ENCODE measurements around the gene SNRPD2.
"Not testable (repeated sequence)": the region's sequence is repeated elsewhere in the genome, so short reads cannot be mapped to it uniquely, and the experiment has no call there.

Gene SNRPD2

DNA sequence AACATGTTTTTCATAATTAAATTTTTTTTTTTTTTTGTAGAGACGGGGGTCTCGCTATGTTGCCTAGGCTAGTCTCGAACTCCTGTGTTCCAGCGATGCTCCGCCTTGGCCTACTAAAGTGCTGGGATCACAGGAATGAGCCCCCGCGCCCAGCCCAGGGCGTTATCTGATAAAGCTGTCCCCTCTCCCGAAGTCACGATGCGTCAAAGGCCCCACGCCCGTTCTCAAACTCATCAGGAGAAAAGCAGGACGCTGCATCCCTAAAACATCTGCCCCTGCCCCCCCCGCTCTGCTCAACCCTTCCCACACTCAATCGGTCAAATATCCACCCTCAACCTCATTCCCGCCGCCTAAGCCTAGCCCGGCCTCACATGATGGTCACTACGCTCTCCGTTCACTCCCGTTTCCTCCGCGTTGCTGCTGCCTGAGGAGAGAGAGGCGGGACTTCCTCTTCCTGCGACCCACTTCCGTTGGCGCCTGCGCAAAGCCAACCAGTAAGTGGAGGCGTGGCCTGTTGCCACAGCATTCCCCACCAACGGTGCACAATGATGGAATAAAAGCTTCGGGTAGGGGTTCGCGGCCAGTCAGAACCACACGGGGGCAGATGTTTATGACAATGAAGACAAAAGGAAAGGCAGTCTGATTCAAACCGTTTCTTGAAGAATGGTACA lies at the start of gene SNRPD2:
SNRPD2 (minus strand) TSS at position 438 of the 671 bp plus-strand sequence; CDS start at position 373, 65 bp downstream.
- DNase-seq, result peak; percentile 96

DNA sequence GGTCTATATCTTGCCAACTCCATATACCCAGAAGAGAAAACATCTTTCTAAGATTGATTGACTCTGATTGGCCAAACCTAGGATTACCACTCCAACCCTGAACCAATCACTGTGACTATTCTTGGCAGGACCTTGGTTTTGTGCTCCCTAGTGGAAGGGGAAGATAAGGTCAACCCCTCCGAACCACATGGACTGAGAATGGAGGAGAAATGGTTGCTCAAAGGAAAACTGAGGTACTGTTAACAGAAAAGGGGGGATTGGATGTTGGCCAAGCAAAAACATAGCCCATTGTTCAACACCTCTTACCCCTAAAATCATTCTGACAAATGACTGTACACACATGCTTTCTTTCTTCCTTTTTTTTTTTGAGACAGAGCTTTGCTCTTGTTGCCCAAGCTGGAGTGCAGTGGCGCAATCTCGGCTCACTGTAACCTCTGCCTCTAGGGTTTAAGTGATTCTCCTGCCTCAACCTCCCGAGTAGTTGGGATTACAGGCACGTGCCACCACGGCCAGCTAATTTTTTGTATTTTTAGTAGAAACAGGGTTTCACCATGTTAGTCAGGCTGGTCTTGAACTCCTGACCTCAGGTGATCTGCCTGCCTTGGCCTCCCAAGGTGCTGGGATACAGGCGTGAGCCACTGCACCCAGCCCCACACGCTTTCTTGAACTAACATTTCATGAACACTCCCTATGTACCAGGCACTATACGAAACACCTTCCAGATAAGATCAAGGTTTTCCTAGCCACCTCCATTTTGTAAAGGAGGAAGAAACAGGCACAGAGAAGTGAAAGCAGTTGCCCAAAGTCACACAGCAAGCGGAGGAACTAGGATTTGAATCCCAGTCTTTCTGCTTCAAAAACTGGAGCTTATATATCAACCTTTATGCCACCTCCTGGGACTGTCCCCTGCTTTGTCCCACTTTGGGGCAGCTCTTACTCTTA lies 48.0 kb upstream of the SNRPD2 start:
- no peak for DNase-seq

DNA sequence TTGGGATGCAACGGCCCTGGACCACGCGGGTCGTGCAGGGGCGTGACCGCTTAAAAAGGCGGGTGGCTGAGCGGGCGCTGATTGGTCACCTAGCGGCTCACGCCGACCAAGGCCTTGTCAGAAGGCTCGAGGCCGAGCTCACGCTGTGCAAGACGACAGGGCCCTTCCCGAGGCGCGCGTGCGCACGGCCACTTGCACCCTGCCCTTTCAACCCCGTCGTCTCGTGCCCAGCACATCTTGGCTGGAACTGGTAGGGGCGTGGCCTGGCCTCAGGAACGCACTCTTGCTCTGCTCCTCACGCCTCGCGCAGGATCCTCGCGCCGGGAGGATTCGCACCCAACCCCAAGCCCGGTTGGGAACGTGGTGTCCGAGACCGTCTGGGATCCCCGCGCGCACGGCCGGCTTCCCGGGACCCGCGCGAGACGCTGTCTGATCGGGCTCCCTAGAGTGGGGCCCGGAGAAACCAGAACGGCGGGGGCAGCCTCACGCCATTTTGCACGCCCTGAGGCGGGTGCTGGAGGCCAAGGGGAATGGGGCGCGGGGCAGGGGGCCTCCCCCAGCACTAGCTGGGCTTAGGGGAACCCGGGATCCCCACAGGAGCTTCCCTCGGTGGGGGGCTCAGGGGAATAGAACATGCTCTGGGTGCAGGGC lies 41.5 kb upstream of the SNRPD2 start, which contains the start of gene MEIOSIN:
MEIOSIN (plus strand) TSS at position 280 of the 651 bp plus-strand sequence. CDS start 1,938 bp downstream, outside the sequence.
- DNase-seq, result no peak

DNA sequence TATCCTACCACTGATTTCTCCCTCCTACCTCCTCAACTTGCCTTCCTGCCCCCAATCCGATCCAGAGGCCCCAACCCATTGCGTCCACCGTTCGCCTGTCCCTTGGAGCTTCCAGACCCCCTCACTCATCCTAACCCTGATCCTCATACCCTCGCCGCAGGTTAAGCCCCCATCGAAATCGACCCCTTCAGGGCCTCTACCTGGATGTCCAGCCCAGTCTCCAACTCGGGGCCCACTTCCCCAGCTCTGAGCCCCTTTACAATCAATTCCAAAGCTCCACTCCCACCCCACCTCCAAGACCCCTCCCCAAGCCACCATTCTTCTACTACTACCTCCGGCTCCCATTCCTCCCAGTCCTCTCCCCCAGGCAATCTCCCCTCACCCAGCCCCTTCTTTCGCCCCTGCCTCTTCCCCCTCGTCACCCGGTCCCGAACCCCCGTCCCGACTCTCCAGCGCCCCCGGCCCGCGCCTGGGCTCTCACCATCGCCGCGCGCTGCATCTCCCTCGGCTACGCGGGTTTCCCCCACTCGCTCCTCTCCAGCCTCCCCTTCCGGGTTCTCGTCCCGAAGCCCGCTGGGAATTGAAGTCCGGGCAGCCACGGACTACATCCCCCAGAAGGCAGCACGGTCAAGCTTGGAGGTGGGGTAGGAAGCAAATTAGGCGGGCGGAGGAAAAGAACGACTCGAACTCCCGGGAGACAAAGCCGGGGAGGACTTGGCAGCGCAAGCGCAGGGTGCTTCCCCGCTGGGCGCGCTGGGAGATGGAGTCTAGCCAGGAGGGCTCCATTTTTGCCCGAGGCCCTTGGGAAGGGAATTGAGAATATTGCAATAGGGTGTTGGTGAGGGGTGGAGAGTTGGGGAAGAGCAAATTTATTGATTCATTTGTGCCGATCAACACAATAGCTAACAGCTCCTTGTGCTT lies 38.9 kb upstream of the SNRPD2 start, which contains the start of gene FBXO46:
FBXO46 (minus strand) TSS at position 529 of the 921 bp plus-strand sequence. CDS start 17,401 bp downstream, outside the sequence.
- peak; percentile 93 for DNase-seq

DNA sequence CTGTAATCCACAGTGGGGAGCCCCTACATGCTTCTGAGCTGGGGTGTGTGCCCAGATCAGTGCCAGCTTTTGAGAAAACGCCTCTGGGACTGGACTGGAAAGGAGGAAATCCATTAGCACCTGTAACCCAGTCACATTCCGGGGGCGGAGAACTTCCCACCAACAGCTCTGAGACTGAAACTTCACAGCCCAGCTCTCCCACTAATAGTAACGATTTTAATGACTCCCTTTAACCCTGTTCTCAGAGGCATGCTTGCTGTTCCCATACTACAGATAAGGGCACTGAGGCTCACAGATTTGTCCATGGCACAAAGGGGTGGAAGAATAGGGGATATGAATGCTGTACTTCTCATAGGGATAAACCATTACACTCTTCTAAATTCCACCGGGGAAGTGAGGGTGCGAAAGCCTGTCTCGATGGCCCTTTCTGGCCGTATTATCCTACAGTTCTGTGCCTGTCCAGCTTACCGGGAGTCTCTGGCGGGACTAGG lies 38.1 kb upstream of the SNRPD2 start:
- no peak for DNase-seq

DNA sequence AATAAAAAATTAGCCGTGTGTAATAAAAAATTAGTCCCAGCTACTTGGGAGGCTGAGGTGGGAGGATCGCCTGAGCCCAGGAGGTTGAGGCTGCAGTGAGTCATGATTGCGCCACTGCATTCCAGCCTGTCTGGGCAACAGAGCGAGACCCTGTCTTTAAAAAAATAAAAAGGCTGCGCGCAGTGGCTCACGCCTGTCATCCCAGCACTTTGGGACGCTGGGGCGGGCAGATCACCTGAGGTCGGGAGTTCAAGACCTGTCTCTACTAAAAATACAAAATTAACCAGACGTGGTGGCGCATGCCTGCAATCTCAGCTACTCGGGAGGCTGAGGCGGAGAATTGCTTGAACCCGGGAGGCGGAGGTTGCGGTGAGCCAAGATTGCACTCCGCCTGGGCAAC lies 36.9 kb upstream of the SNRPD2 start:
- not testable (repeated sequence) for DNase-seq

DNA sequence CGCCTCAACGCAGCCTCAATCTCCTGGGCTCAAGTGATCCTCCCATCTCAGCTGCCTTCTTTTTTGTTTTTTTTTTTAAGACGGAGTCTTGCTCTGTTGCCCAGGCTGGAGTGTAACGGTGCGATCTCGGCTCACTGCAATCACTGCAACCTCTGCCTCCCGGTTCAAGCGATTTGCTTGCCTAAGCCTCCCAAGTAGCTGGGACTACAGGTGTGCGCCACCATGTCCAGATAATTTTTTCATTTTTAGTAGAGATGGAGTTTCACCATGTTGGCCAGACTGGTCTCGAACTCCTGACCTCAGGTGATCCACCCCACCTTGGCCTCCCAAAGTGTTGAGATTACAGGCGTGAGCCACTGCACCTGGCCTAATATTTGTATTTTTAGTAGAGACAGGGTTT lies 28.3 kb upstream of the SNRPD2 start:
- DNase-seq, result not testable (repeated sequence)

DNA sequence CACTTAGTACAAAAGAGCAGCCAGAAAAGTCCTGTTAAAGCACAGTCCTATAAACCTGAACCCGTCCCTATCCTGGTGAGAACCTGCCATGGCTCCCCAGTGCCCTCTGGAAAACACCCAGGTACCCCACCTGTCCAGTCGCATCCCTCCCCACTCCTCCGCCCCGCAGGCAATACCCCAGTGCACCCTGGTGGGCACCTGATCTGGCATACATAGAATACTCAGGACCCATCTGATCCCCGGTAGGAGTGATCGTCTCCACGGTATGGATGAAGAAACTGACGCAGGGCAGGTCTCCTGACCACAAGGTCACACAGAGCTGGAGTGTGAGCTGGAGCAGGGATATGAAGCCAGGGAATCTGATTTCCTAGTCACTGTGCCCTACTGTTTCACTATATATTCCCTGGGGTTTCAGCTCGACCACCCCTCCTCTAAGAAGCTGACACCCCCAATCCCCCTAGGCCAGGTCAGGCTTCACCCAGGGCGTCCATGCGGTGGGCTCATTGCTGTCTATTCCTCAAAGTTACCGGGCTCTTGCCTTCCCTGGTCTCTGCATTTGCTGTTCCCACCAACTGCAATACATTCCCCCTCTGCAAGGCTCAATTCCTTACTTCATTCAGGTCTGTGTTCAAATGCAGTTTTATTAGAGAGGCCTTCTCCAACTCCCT lies 26.4 kb upstream of the SNRPD2 start:
- peak; percentile 63 for DNase-seq

DNA sequence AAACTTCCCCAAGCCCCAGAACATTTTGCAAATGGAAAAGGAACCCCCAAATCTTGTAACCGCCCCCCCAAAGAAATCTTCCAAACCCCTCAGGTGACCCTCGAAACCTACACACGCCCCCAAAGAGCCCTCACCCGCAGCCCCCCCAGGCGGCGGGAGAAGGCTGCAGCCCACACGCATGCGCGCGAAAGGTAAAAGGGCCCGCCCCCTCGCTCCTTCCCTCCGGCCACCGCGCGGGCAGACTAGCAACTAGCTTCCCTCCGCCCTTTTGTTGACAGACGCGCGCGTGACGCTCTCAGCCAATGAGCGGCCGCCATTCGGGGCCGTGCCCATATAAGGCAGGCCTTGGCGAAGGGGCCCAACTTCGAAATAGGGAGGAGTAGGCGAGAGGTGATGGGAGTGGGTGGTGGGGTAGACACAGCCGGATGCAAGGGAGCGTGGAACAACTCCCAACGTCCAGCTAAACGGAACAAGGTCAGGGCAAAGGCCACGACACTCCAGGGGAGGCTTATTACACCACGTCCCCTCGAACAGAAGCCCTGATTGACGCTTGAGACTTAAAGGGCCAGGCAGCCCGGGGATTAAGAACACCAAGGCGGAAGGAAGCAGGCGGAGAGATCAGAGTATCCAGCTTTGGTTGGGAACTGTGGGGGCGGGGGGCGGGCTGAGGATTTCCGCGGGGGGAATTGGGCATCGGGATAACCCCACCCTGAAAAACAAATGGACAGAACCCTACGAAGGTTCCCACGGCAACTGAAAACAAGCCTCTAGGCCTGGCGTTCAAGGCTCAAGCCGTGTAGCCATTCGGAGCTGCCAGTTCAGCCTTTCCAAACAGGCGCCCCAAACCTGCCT lies 25.6 kb upstream of the SNRPD2 start:
- peak; percentile 98 for DNase-seq

DNA sequence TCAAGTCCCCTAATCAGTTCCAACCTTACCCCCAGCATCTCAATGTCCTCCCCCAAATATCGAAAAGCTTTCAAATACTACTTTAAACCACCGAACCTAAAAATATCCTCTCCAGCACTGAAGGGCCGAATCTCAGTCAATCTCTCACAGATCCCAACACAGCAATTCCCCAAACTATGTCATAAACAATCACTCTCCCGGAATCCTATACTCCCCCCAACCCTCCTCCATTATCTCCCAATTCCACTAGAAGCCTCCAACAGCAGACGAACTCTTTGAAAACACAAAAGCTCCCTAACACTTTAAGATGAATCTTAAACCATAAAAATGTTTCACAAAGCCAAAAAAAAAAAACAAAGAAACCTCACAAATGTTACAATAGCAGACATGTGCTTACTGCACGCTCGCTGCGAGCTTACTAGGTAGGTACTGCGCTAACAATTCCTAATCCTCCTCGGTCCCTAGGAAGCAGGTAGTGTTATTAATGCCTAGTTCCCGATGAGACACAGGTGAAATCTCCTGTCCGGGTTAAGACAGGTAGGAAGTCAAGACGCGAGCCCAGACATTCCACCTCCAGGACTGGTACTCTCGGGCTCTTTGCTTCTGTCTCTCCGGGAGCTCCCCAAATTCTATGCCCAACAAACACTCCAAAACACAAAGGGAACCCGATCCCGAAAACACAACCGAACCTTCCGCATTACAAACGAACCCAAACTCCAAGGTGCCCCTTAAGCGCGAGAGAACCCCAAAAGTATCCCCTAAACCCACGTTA lies 24.8 kb upstream of the SNRPD2 start:
- DNase-seq, result peak; percentile 64

DNA sequence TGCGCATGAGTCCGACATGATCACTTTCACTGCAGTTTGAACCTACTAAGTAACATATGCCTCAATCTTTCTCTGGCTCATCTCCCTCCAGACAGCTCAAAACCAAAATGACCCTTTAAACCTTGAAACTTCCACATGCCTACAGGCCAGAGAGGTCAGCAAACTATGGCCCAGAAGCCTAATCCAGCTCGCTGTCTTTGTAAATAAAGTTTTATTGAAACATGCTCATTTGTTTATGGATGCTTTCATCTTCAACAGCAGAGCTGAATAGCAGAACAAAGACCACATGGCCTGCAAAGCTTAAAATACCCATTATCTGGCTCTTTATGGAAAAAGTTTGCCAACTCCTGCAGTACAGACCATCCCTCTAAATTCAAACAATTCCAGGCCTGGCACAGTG lies 23.4 kb upstream of the SNRPD2 start:
- DNase-seq, result no peak

DNA sequence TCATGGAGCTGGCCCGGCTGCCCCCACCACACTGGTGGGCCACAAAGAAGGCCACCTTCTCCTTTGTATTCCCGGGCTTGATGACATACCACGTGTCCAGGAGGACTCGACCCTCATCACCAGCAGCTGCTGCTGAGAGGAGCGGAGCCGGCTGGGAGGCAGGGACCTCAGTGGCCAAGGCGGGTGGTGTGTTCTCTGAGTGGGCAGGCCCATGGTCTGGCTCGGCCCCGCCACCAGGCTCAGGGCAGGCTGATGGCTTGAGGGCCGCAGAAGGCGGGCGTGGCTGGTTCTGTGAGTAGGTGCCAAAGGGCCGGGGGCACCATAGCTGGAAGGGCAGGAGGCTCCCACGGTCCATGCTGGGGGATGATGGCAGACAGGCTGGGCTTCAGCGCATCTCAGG lies 21.4 kb upstream of the SNRPD2 start:
- DNase-seq, result no peak

DNA sequence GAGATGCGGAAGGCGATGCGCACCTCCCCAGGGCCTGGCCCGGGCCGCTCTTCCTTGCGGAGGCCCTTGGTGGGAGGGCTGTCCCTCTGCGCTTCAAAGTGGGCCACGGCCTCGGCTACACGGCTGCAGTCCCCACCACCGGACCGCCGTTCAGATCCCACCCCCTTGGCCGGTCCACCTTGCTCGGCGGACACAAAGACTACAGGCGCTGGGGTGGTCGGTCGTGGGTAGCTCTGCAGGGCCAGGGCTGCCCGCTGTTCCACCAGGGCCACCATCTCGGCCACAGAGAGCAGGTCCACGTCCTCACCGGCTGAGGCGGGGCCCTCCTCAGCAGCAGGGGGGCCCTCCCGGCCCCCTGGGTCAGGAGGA lies 20.9 kb upstream of the SNRPD2 start:
- no peak for DNase-seq

DNA sequence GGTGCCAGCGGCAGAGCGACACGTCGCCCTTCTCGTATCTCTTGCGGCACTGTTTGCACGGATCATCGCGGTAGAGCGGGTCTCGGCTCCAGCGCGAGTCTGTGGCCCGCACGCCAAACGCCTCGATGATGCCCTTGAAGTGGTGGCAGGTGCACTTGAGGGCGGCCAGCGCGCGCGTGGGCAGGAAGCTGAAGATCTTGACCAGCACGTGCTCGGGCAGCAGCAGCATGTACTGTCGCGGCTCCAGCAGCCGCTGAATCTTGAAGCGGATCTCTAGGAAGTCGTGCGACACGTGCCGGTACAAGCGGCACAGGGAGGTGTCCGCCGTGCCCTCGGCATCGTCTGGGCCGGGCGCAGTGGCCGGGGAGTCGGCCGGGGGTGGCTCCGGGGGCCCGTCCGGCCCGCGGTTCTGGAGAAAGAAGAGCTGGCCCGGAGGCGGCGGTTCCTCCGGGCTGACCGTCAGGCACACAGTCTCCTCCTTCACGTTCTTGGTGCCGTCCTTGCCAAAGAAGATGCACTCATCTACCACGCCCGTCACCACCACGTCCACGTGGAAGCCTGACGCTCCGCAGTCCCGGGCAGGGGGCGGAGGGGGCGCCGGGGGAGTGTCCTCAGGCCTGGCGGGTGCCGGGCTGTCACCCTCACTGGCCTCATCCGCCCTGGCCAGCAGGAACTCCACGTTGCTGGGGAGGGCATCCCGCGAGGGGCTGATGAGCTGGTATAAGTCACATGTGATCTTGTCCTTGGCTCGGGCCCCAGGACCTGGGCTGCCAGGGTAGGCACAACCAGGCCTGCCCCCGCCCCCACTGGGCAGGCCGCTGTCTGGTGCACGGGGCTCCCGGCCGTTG lies 20.3 kb upstream of the SNRPD2 start:
- DNase-seq, result no peak

DNA sequence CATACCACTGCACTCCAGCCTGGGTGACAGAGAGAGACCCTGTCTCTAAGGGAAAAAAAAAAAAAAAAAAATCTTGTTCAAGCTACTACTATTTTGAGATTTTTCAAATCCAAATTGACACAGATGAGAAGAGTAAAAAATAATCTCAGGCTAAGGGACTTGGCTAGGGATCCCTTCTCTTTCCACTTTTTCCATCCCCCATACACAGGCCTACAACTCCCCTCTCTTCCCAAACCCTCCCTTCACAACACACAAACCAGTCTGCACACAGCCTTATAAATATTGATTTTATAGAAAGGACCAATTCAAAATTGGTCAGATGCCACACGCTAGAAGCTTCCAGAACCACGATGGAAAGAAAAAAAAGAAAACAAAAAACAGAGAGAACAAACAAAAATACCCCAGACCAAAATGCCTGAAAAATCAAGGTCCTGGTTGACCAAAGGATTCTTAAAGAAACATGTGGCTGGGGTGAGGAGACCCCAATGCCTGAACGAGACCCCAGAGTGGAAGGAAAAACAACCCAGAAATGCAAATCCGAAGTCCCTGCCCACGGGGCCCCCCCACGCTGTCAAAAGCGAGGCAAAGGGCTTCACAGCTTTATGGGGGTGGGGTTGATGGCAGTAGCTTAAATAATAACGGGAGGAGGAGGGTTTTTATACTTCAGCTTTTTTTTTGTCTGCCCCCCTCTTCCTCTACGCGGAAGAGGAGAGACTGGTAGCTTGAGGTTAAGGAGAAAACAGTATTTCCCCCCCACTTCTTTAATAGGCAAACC lies 18.8 kb upstream of the SNRPD2 start:
- DNase-seq, result no peak

DNA sequence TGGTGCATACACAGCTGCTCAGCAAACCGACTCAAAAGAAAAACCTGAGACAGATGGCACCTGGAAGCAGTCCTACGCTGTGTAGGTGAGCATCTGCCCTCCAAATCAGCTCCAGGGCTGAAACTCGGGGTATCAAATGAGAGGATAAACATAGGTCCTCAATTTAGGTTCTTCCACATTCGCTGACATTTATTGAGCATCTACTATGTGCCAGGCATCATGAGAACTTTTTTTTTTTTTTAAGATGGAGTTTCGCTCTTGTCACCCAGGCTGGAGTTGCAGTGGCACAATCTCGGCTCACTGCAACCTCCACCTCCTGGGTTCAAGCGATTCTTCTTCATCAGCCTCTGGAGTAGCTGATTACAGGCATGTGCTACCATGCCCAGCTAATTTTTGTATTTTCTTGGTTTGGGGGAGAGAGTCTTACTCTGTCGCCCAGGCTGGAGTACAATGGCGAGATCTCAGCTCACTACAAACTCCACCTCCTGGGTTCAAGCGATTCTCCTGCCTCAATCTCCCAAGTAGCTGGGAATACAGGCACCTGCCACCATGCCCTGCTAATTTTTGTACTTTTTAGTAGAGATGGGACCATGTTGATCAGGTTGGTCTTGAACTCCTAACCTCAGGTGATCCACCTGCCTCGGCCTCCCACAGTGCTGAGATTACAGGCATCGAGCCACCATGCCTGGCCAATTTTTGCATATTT lies 14.1 kb upstream of the SNRPD2 start:
- DNase-seq, result no peak

DNA sequence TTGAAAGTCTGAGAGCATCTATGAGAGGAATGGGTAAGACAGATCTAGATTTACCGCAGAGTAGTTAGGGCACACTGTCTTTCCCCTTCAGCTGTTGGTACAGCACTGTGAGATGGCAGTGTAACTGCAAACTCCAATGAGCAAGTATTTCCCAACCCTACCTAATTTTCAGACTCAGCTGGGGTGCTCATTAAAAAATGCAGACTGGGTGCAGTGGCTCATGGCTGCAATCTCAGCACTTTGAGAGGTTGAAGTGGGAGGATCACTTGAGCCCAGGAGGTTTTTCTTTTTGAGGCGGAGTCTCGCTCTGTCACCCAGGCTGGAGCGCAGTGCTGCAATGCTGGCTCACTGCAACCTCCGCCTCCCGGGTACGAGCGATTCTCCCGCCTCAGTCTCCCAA lies 13.4 kb upstream of the SNRPD2 start:
- no peak for DNase-seq
